ENCODE measurements around the gene DHRSX. TPM values are rescaled to one million over a fixed set of nuclear protein-coding genes. Genes with fewer than 3 reads are reported as not detected.
"Not testable (repeated sequence)": the region's sequence is repeated elsewhere in the genome, so short reads cannot be mapped to it uniquely, and the experiment has no call there.

Gene DHRSX
- total RNA-seq, 4 donors from 2014 or later, result 19.6 to 22.4 (median 21.0) TPM

GRCh38 chrX:2520539-2520938 lies 19.8 kb upstream of the DHRSX start:
- intact Hi-C loops (cut with DNase I), result no loop called here
- Histone ChIP-seq H3K4me3 (no peak overlapping the region), H3K4me1 (no peaks in the 10 kb centered on the region), H3K36me3 (no peaks in the 10 kb centered on the region), H3K27ac (replicated peaks in 1 of 4) (no peak overlapping the region), H3K9me3 (no peaks in the 10 kb centered on the region), H3K27me3 (peaks cover 0 to 12% (median 0%) of the 10 kb centered on the region in 4 donors)
- DNase-seq (ENCODE audit: extremely low spot score), result no peak
- TF ChIP-seq, protein P1, sequence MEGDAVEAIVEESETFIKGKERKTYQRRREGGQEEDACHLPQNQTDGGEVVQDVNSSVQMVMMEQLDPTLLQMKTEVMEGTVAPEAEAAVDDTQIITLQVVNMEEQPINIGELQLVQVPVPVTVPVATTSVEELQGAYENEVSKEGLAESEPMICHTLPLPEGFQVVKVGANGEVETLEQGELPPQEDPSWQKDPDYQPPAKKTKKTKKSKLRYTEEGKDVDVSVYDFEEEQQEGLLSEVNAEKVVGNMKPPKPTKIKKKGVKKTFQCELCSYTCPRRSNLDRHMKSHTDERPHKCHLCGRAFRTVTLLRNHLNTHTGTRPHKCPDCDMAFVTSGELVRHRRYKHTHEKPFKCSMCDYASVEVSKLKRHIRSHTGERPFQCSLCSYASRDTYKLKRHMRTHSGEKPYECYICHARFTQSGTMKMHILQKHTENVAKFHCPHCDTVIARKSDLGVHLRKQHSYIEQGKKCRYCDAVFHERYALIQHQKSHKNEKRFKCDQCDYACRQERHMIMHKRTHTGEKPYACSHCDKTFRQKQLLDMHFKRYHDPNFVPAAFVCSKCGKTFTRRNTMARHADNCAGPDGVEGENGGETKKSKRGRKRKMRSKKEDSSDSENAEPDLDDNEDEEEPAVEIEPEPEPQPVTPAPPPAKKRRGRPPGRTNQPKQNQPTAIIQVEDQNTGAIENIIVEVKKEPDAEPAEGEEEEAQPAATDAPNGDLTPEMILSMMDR (IDR thresholded peaks at IDR 0.05), result no peak
- no peak for TF ChIP-seq POLR2AphosphoS5 (IDR thresholded peaks at IDR 0.05)
- TF ChIP-seq EP300 (IDR thresholded peaks at IDR 0.05), result no peak
- no peak for TF ChIP-seq POLR2A (IDR thresholded peaks at IDR 0.05; ENCODE audit: low read depth)
- 95% methylated on average over 8 of the region's 8 CpGs for WGBS

GRCh38 chrX:2519638-2520037 lies 18.9 kb upstream of the DHRSX start:
- H3K27ac ChIP-seq (replicated peaks in 1 of 4); H3K4me1 ChIP-seq; H3K4me3 ChIP-seq; intact Hi-C loops (cut with DNase I); DNase-seq (ENCODE audit: extremely low spot score); H3K36me3 ChIP-seq; H3K9me3 ChIP-seq: not testable (repeated sequence)
- WGBS, result 93% methylated on average over 3 of the region's 3 CpGs
- H3K27me3 ChIP-seq, result peaks cover 0 to 12% (median 0%) of the 10 kb centered on the region in 4 donors

DNA sequence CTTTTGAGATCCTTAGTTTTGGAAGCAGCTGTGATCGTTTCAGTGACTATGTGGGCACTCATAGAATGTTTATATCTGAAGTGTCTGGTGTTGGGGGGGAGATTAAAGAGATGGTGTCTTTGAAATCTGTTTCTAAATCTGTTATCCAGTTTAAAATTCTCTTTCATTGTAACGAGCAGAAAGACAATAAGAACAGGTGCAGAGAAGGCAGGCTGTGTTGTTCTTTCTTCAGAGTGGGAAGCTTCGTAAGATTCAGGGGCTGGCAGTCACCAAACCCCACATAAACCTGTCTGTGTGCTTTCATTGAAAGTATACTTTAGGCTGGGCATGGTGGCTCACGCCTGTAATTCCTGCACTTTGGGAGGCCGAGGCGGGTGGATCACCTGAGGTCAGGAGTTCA lies 16.3 kb upstream of the DHRSX start:
- DNase-seq (ENCODE audit: extremely low spot score), result no peak
- H3K4me1 ChIP-seq, result no peaks in the 10 kb centered on the region
- H3K9me3 ChIP-seq, result no peaks in the 10 kb centered on the region
- H3K4me3 ChIP-seq, result no peak overlapping the region
- WGBS, result 64% methylated on average over 6 of the region's 6 CpGs
- no peaks in the 10 kb centered on the region for H3K27me3 ChIP-seq
- no peaks in the 10 kb centered on the region for H3K36me3 ChIP-seq
- intact Hi-C loops (cut with DNase I), result no loop called here
- TF ChIP-seq POLR2AphosphoS5 (IDR thresholded peaks at IDR 0.05) (no peak), POLR2A (IDR thresholded peaks at IDR 0.05; ENCODE audit: low read depth) (no peak), EP300 (IDR thresholded peaks at IDR 0.05) (no peak)
- TF ChIP-seq, protein P1 (IDR thresholded peaks at IDR 0.05), result no peak
- H3K27ac ChIP-seq (replicated peaks in 1 of 4), result no peak overlapping the region

- 90% methylated on average over 5 of the region's 5 CpGs for WGBS
- no peaks in the 10 kb centered on the region for H3K36me3 ChIP-seq
- H3K4me1 ChIP-seq, result no peaks in the 10 kb centered on the region
- H3K27ac ChIP-seq (replicated peaks in 1 of 4), result no peak overlapping the region
- no peaks in the 10 kb centered on the region for H3K27me3 ChIP-seq
- DNase-seq (ENCODE audit: extremely low spot score), result no peak
- TF ChIP-seq EP300 (IDR thresholded peaks at IDR 0.05), result no peak
- no peak for TF ChIP-seq POLR2AphosphoS5 (IDR thresholded peaks at IDR 0.05)
- TF ChIP-seq POLR2A (IDR thresholded peaks at IDR 0.05; ENCODE audit: low read depth), result no peak
- TF ChIP-seq, protein P1 (IDR thresholded peaks at IDR 0.05), result no peak
- intact Hi-C loops (cut with DNase I), result no loop called here
- H3K4me3 ChIP-seq, result no peak overlapping the region
- no peaks in the 10 kb centered on the region for H3K9me3 ChIP-seq
Observed at GRCh38 chrX:2516623-2517022, 15.8 kb upstream of the DHRSX start.

DNA sequence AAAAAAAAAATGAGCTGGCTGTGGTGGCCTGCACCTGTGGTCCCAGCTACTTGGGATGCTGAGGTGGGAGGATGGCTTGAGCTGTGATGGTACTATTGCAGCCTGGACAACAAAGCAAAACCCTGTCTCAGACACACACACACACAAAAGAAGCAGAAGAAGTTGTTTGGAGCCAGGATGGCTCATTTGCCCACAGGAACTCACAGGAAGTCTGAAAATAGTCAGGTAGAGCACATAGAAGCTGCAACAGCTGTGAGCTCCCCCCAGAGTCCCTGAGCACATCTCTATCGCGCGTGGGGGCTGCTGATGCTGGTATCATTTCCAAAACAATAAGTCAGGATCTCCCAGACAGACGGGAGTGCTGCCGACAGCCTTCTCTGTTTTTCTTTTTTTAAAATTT lies 13.4 kb upstream of the DHRSX start:
- Histone ChIP-seq H3K4me3 (no peak overlapping the region), H3K27me3 (no peaks in the 10 kb centered on the region), H3K9me3 (no peaks in the 10 kb centered on the region), H3K36me3 (no peaks in the 10 kb centered on the region), H3K4me1 (no peaks in the 10 kb centered on the region), H3K27ac (replicated peaks in 1 of 4) (no peak overlapping the region)
- TF ChIP-seq, protein P1 (IDR thresholded peaks at IDR 0.05), result no peak
- DNase-seq (ENCODE audit: extremely low spot score), result no peak
- 55% methylated on average over 5 of the region's 5 CpGs for WGBS
- intact Hi-C loops (cut with DNase I), result no loop called here

Data from esophagus muscularis mucosa (tissue), 4 donors.